GM12891 (cell line): ENCODE results near the gene PGGHG.

Source experiments
- PAX5 ChIP-seq: IDR thresholded peaks from 2 replicates; pipeline ENCODE4 v1.6.1; 2011; ENCODE audit warnings: low read length, moderate library complexity, mild to moderate bottlenecking; ENCODE audit not compliant: insufficient read depth, severe bottlenecking
- POLR2A ChIP-seq: IDR thresholded peaks from 2 replicates; pipeline ENCODE4 v1.6.1; 2011; ENCODE audit warnings: low read depth, low read length, control low read depth
- POLR2AphosphoS5 ChIP-seq: IDR thresholded peaks from 2 replicates; pipeline ENCODE4 v1.6.1; 2011; ENCODE audit warnings: low read depth, low read length, control low read depth
- SPI1 ChIP-seq: IDR thresholded peaks from 2 replicates; pipeline ENCODE4 v1.6.1; 2011; ENCODE audit warnings: low read depth, low read length, control low read depth
- TAF1 ChIP-seq: IDR thresholded peaks from 2 replicates; pipeline ENCODE4 v1.6.1; 2011; ENCODE audit warnings: low read depth, low read length, control low read depth

DNA sequence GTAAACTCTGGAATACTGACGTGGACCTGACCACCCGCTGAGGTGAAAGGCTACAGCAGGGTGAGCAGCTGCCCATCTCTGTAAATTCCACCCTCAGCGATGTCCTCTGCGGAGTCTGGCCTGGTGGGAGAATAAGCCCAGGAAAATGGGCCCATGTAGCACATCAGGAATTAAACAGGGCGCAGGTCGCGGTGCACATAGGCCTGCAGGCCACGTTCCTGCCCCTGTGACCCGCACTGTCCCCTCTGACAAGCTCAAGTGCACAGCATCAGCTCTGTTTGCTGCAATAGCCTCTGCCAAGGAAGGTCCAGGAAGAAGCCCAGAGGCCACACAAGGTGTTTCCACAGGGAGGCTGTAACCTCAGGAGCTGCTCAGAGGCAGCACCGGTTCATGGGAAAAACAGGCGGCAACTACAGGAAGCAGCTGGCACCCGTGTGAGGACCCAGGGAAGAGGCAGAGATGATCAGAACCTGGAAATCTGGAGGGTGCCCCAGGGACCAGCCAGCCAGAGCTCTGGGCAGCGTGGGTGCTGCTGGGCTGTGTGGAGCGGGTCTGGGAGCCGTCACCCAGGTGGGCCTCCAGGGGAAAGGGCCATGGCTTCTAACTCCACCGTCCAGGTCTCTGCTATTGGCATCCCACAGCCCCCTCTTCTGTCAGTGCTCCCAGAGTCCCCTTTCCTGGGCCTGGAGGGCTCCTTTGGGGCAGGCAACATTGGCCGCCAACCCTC lies 17.9 kb downstream of the PGGHG start:
- TF ChIP-seq SPI1: no peak
- TF ChIP-seq POLR2A: no peak
- TF ChIP-seq POLR2AphosphoS5: no peak
- no peak for TF ChIP-seq PAX5
- no peak for TF ChIP-seq TAF1
